Astrocyte (in vitro differentiated cells and primary cell): ENCODE measurements around the gene C1orf50.

Source experiments
- EZH2 ChIP-seq: IDR thresholded peaks from 2 replicates; pipeline ENCODE4 v1.6.1; 2012; ENCODE audit warnings: mild to moderate bottlenecking, low read length, inconsistent platforms; ENCODE audit not compliant: insufficient read depth
- TF ChIP-seq, protein P1 (sequence below): IDR thresholded peaks from 2 replicates; pipeline ENCODE4 v1.5.1; 2011; ENCODE audit warnings: low read depth, mild to moderate bottlenecking, inconsistent platforms, low read length, moderate library complexity; ENCODE audit not compliant: insufficient read depth

DNA sequence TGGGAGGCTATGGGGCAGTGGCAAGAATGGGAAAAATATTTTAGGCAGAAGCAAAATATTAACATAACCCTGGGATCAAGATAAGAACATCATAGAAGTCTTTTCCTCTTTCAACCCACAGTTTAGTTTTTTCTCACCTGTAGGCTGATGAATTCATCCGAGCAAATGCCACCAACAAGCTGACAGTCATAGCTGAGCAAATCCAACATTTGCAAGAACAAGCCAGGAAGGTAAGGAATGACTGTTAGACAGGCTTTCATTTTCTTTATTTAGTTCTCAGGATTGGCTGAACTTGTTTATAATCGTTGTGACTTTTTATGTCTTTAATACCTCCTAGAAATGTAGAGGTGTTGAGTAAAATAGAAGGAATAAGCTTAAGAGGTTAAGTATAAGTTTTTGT lies 6.4 kb downstream of the C1orf50 start:
- TF ChIP-seq, protein P1, sequence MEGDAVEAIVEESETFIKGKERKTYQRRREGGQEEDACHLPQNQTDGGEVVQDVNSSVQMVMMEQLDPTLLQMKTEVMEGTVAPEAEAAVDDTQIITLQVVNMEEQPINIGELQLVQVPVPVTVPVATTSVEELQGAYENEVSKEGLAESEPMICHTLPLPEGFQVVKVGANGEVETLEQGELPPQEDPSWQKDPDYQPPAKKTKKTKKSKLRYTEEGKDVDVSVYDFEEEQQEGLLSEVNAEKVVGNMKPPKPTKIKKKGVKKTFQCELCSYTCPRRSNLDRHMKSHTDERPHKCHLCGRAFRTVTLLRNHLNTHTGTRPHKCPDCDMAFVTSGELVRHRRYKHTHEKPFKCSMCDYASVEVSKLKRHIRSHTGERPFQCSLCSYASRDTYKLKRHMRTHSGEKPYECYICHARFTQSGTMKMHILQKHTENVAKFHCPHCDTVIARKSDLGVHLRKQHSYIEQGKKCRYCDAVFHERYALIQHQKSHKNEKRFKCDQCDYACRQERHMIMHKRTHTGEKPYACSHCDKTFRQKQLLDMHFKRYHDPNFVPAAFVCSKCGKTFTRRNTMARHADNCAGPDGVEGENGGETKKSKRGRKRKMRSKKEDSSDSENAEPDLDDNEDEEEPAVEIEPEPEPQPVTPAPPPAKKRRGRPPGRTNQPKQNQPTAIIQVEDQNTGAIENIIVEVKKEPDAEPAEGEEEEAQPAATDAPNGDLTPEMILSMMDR, result no peak
- TF ChIP-seq EZH2, result no peak
